GM23338 (cell line): ENCODE results near the gene PROC.

ENCODE experiments used
- CREB1 ChIP-seq: fragments of 250-450 bp; sonication (Bioruptor Pico); IDR thresholded peaks from 2 replicates; pipeline ENCODE4 v1.5.0; 2020; ENCODE audit warnings: low read depth, mild to moderate bottlenecking, moderate library complexity
- EZH2 ChIP-seq: fragments of 200-600 bp; sonication (generic); IDR thresholded peaks from one replicate; pipeline ENCODE4 v1.8.0; 2017; ENCODE audit warnings: antibody characterized with exemption, mild to moderate bottlenecking, low read depth; ENCODE audit not compliant: unreplicated experiment
- EZH2phosphoT487 ChIP-seq: fragments of 200-600 bp; sonication (generic); IDR thresholded peaks from one replicate; pipeline ENCODE4 v1.8.1; 2018; ENCODE audit warnings: antibody characterized with exemption; ENCODE audit not compliant: unreplicated experiment
- POLR2AphosphoS5 ChIP-seq: IDR thresholded peaks from 2 replicates; pipeline ENCODE4 v1.6.1; 2016; ENCODE audit warnings: antibody characterized with exemption, low read depth
- TF ChIP-seq, protein P1 (sequence below), 2 experiments: fragments of 200-600 bp in 1 of 2; sonication (generic) in 1 of 2; conservative IDR thresholded peaks; 2 replicates each; pipeline versions ENCODE4 v1.5.1 to v1.6.1; 2016 to 2017; ENCODE audit warnings: antibody characterized with exemption in 2 of 2, low read depth in 2 of 2, mild to moderate bottlenecking in 2 of 2, moderate library complexity in 1 of 2

- TF ChIP-seq, protein P1, sequence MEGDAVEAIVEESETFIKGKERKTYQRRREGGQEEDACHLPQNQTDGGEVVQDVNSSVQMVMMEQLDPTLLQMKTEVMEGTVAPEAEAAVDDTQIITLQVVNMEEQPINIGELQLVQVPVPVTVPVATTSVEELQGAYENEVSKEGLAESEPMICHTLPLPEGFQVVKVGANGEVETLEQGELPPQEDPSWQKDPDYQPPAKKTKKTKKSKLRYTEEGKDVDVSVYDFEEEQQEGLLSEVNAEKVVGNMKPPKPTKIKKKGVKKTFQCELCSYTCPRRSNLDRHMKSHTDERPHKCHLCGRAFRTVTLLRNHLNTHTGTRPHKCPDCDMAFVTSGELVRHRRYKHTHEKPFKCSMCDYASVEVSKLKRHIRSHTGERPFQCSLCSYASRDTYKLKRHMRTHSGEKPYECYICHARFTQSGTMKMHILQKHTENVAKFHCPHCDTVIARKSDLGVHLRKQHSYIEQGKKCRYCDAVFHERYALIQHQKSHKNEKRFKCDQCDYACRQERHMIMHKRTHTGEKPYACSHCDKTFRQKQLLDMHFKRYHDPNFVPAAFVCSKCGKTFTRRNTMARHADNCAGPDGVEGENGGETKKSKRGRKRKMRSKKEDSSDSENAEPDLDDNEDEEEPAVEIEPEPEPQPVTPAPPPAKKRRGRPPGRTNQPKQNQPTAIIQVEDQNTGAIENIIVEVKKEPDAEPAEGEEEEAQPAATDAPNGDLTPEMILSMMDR (conservative IDR thresholded peaks at IDR 0.05; ENCODE audit: low read depth in 2 of 2), result no peak
- TF ChIP-seq POLR2AphosphoS5 (no peak), CREB1 (CRISPR knock-in tag) (no peak), EZH2 (no peak), EZH2phosphoT487 (no peak)
Measured at GRCh38 chr2:127400897-127401756, 17.1 kb upstream of the PROC start.
